HG03571 (cell line): ENCODE measurements around the gene SPACA7.

ENCODE experiments used
- ATAC-seq: cut with Tn5 transposase; IDR thresholded peaks from one replicate; pipeline ENCODE4 v1.9.1; 2021; ENCODE audit not compliant: unreplicated experiment

Gene SPACA7

DNA sequence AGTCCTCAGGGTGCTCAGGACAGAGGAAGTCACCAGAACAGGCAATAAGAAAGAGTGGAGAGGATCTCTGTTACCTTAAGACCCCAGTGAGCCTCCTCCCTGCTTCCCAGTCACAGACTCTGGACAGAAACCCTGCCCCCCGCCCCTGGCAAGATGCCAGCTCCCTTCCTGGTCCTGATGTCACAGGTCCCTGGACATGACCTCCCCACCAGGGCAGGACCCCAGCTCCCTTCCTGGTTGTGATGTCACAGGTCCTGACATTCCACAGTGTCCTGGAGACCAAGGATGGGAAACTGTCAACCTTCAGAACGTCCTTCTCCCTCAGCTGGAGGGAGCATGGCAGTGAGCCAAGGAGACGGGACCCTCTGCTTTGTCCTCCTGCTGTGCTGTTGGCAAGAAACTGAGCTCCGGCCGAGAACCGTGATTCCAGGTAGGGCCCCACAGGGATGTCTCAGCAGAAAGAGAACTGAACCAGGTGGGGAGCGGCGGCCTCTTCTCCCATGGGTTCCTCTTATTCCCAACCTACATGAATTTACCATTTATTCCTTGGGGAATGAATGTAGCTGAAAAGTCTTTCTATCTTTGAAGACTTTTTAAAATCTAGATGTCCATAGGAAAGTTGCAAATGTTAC, at the start of gene SPACA7:
Gene SPACA7, plus strand, starts transcription at position 306 of the 632 bp plus-strand sequence. Its CDS starts 31 bp downstream, at position 337.
- no peak for ATAC-seq

- no peak for ATAC-seq
These were observed 49.3 kb upstream of the SPACA7 start for GRCh38 chr13:112326821-112327370.

DNA sequence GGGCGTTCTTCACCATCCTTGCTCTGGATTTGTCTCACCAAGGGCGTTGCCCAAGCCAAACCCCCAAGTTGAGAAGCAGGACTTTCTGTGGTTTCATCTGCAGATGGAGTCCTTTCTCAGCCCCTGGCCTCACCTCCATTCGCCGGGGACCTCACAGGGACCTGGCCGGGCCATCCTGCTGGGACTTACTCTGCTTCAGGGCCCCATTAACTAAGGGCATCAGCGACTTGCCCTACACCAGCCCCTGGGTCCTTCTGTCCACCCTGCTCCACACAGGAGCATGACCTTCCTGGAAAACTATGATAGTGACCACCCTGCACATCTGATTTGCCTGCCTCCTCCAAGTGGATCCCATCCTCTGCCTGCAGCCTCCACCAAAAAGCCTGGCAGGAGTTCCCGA, 47.2 kb upstream of the SPACA7 start:
- ATAC-seq, result no peak

- no peak for ATAC-seq
These were observed 46.8 kb upstream of the SPACA7 start for GRCh38 chr13:112329376-112329775.

- ATAC-seq, result no peak
These were observed 46.1 kb upstream of the SPACA7 start for GRCh38 chr13:112330066-112330465.

DNA sequence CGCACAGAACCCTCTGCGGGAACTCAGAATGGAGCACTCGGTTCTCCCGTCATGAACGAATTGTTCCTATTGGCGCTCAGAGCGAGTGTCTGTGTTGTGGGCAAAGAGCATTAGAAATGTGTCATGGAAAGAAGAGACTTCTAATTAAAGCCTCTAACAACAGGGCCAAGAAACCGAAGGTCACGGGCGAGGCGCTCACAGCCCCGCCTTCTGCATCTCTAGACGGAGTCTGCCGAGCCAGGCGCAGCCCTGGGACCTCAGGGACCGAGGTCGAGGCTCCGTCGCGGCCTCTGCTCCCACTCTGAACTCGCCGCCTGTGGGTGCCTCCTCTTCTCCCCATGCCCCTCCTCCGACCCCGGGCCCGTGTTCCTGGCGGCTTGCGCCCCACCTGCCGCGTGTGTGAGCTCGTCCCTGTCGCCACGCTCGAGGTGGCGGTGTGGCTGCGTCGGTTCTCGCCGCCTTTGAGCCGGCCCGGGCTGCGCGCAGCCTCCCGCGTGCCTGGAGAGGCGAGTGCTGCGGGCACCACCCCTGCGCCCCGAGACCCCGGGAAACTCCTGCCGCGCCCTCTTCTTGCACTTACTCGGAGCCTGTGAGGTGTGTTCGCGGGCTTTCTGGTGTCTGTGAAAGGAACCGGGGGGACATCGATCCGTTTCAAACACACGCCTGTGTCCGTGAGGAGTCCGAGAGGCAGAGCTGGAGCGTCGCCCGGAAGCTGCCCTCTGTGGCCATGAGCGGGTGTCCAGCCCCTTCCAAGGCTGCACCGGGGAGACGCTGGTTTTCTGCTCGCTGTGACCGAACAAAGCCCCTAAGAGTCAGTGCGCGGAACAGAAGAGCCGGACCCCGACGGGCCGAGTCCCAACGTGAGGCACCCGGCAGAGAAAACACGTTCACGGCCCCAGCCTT, 45.4 kb upstream of the SPACA7 start:
- no peak for ATAC-seq

DNA sequence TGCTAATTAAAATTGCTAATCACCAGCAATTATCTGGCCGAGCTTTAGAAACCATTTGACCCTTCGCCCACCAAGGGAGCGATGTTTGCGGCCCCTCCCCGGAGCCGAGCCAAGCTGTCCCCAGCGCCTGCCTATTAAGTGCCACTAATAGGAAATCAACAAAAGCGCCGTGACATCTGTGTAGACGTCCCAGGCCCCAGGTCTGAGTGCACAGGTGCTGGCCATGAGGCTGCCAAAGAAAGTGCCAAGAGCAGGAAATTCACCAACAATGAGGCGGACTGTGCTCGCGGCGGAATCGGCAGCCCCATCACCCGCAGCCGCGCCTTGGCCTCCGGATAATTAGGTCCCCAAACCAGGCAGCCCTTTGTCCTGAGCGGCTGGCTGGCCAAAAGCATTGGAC, 44.5 kb upstream of the SPACA7 start:
- ATAC-seq, result no peak

- no peak for ATAC-seq
These were observed 43.4 kb upstream of the SPACA7 start for GRCh38 chr13:112332727-112333126.

GRCh38 chr13:112333756-112334543, 42.2 kb upstream of the SPACA7 start:
- ATAC-seq, result no peak

GRCh38 chr13:112335135-112335534, 41.0 kb upstream of the SPACA7 start:
- no peak for ATAC-seq

DNA sequence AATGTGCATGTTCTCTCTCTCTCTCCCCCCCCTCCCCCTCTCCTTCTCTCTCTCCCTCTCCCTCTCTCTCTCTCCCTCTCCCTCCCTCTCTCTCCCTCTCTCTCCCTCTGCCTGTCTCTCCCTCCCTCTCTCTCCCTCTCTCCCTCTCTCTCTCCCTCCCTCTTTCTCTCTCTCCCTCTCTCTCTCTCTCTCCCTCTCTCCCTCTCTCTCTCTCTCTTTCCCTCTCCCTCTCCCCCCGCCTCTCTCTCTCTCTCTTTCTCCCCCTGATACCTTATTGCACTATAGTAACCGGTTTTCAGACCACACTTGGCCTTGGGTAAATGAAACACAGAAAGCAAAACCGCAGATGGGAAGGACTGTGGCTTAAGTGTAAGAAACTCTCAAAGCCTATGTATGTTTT, 34.7 kb upstream of the SPACA7 start:
- no peak for ATAC-seq

GRCh38 chr13:112341976-112342735, 34.0 kb upstream of the SPACA7 start:
- no peak for ATAC-seq

GRCh38 chr13:112342841-112343361, 33.3 kb upstream of the SPACA7 start:
- ATAC-seq, result no peak

- ATAC-seq, result no peak
These were observed 32.6 kb upstream of the SPACA7 start for GRCh38 chr13:112343591-112343990.

DNA sequence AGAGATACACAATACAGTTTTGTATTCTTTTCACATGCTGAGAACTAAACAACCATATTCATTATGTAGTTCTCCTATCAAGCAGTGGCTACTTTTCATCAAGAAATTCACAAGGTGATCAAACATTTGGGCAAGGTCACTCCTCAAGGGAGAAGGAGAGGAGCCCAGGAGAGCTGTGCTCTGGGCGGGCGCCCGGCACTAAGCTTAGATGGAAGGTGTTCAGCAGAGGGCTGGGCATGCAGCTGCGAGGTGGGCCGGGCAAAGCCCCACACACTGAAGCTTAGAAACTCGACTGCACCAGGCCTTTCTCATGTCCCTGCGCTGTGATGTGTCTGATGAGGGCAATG, 30.4 kb upstream of the SPACA7 start:
- ATAC-seq, result no peak

- no peak for ATAC-seq
These were observed 29.8 kb upstream of the SPACA7 start for GRCh38 chr13:112346173-112346898.

DNA sequence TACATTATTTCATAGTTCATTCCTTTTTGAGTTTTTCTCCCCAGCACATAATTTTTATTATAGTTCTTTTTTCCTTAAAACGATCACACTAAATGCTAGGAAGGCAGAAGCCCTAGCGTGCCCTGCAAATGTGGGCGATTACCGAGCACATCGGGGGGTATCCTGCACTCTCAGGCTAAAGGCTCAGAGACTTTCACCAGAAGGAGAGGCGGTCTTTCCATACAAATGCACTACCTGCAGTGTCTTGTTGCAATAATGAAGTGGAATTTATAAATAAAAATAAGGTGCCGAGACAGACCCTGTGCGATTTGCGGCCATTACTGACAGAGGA, 29.3 kb upstream of the SPACA7 start:
- ATAC-seq, result no peak

DNA sequence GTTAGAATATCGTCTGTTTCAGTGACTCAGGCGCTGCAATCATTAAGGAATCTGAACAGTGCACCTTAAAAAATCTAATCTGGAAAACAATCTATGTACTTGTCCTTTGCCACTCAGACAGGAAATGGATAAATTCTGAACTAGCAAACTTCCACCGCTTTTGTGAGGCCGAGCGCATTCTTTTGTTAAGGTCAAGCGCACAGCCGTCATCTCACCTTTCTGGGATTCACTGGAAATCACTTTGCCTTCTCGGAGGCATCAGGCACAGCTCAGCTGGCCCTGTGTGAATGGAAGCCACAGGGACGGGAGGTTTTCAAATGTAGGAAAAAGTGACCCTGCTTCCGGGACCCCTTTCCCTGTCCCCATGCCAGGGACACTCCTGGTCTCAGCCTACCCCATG, 28.2 kb upstream of the SPACA7 start:
- ATAC-seq, result no peak

DNA sequence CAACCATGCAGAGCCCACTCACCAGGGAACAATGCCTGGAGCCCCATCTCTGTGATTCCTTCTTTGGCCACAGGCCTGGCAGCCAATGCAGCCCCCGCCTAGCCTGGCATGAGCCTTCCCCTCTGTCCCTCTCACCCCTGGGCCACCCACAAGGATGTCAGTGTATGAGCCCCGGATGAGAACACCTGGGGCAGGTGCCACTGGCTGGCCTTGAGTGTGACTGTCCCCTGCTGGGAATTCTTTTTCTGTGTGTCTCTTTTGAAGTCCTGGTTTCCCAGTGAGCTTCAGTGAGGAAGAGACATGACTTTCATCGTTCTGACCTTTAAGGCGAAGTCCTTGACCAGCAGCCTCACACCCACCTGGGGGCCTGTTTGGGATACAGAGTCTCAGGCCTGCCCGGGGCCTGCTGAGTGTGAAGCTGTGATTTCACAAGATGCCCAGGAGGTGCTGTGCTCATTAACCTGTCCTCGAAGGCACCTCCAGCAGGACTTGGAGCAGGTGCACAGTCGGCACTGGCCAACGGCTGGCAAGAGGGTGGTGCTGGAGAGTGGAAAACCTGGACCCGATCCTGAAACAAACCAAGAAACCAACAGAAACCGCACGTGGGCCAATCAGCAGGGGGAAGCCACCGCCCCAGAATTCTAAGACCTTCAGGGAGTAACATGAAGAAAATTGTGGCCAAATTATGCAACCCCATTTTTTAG, 27.4 kb upstream of the SPACA7 start:
- ATAC-seq, result no peak
